Heart left ventricle (tissue), 16 donors: ENCODE measurements around the gene DYNC1H1. TPM values are rescaled to one million over a fixed set of nuclear protein-coding genes. Genes with fewer than 3 reads are reported as not detected.

Experiments
- ATAC-seq, 4 donors: fragments of 200-7000 bp; cut with Tn5 transposase; one replicate each; pipeline ENCODE4 v1.9.1; 2020 to 2022; ENCODE audit warnings: moderate library complexity in 4 of 4, mild to moderate bottlenecking in 3 of 4, moderate number of reproducible peaks in 1 of 4
- DNase-seq, 5 donors: peaks; one replicate each; pipeline ENCODE4 v3.0.0-alpha.2; 2020
- H3K27ac ChIP-seq, 12 donors: fragments of 200-600 bp; sonication (generic) in 4 of 12; one replicate each; pipeline versions ENCODE4 v1.5.0 to v1.8.0; 2016 to 2022; ENCODE audit warnings: mild to moderate bottlenecking in 2 of 12
- H3K27me3 ChIP-seq, 9 donors: fragments of 200-600 bp; sonication (generic) in 2 of 9; one replicate each; pipeline versions ENCODE4 v1.5.1 to v1.8.0; 2016 to 2022; ENCODE audit warnings: mild to moderate bottlenecking in 3 of 9
- H3K36me3 ChIP-seq, 9 donors: fragments of 200-600 bp; sonication (generic) in 2 of 9; one replicate each; pipeline versions ENCODE4 v1.5.0 to v1.8.0; 2018 to 2022; ENCODE audit warnings: mild to moderate bottlenecking in 2 of 9
- H3K4me1 ChIP-seq, 12 donors: fragments of 200-600 bp; sonication (generic) in 4 of 12; one replicate each; pipeline versions ENCODE4 v1.5.0 to v1.8.0; 2016 to 2022; ENCODE audit warnings: mild to moderate bottlenecking in 3 of 12
- H3K4me3 ChIP-seq, 12 donors: fragments of 200-600 bp; sonication (generic) in 4 of 12; one replicate each; pipeline versions ENCODE4 v1.5.0 to v1.8.0; 2017 to 2022; ENCODE audit warnings: mild to moderate bottlenecking in 9 of 12, moderate library complexity in 4 of 12
- H3K9me3 ChIP-seq, 12 donors: fragments of 200-600 bp; sonication (generic) in 4 of 12; one replicate each; pipeline versions ENCODE4 v1.5.0 to v1.8.0; 2016 to 2022; ENCODE audit warnings: mild to moderate bottlenecking in 1 of 12
- CTCF ChIP-seq, 12 donors: fragments of 200-600 bp; sonication (generic) in 4 of 12; IDR thresholded peaks; one replicate each; pipeline versions ENCODE4 v1.5.0 to v1.8.0; 2018 to 2022; ENCODE audit warnings: antibody characterized with exemption in 12 of 12, mild to moderate bottlenecking in 5 of 12
- POLR2A ChIP-seq, 2 donors: fragments of 450-650 bp; IDR thresholded peaks; one replicate each; pipeline ENCODE4 v1.6.1; 2017; ENCODE audit warnings: antibody characterized with exemption in 2 of 2, mild to moderate bottlenecking in 2 of 2, moderate library complexity in 2 of 2
- WGBS, 4 donors: extraction: QIAGEN DNeasy Blood & Tissue Kit in 2 of 4; methylation state at CpG; one replicate each; pipeline versions ENCODE4 v1.1.5 to v1.1.7; 2013 to 2018; 5-methylcytosine and 5-hydroxymethylcytosine counted together
- intact Hi-C, 10 donors: fragments of 100-400 bp; cut with DNase I; formaldehyde crosslinking; loops; one replicate each; pipeline versions ENCODE4 v1.11.1 to v1.14.2; 2022
- polyA plus RNA-seq, 2 donors: library from polyadenylated mRNA; stranded (reverse); fragments of 200-250 nt; gene quantifications; one replicate each; pipeline ENCODE4 v1.2.3, GENCODE V29; 2013
- total RNA-seq, 9 donors: library from RNA; depleted of rRNA in 2 of 9; stranded (reverse); fragments of >200 nt in 2 of 9; fragmentation: NEBNext Ultra II Directional in 3 of 9; extraction: Animal tissue kit (Norgen Biotek cat#: 25700) in 3 of 9; gene quantifications; one replicate each; pipeline versions ENCODE4 v1.1.0 to v1.2.4, GENCODE V29; 2016 to 2023
- donor health status: ischemic (EF 13 %, LVEDD 7.1; RV severe dilation, severe dysfunction).
- donor health status: healthy with polysubstance abuse.
- donor health status: DM: no; HTN: yes; CAD: no.
- donor health status: DM: no; HTN: no; CAD: no.
- donor health status: ischemic (EF 25% LVEDD 6.9; RV normal size, moderate dysfunction).
- donor health status: ischemic (EF 25% LVEDD 5.7; RV mildly dilated, moderate dysfunction).
- donor health status: healthy.
- donor health status: DM: yes; HTN: yes; CAD: no.
- donor health status: ischemic (EF 35%, LVEDD 5.7; RV mildly dilated, moderate dysfunction).
- donor health status: nonischemic (EF 11% LVEDD 7.7; RV severe dilation, severe dysfunction).
- donor health status: DM: yes; HTN: yes; CAD: no.
- donor health status: PGD.
- donor health status: ischemic (EF 29% LVEDD 5.4; RV normal size, mild dysfunction).
- donor health status: nonischemic (EF 23%, LVEDD 6.1; RV moderate dilation, normal function).

The DYNC1H1 gene
- total and polyA plus RNA-seq, 11 donors, result 164 to 942 (median 553) TPM

GRCh38 chr14:102089621-102090343, 125.4 kb downstream of the DYNC1H1 start:
- Histone ChIP-seq H3K27me3 (no peaks in the 10 kb centered on the region), H3K36me3 (peaks cover 0 to 14% (median 11%) of the 10 kb centered on the region in 9 donors), H3K4me3 (no peak overlapping the region), H3K27ac (no peak overlapping the region), H3K9me3 (no peaks in the 10 kb centered on the region), H3K4me1 (peaks cover 5 to 27% (median 19%) of the 10 kb centered on the region in 12 donors)
- WGBS, 4 donors, result 85 to 90% (median 89%) methylated on average over 11 of the region's 11 CpGs
- intact Hi-C loops, result loop anchor here in 8 of 10 donors (5.0 to 10.0 kb wide), 9 partner anchors 45 to 385 kb away; partner anchors contain the start of genes ZNF839 (in 3 of the 8), DYNC1H1 (in 2 of the 8) and WDR20 (in 1 of the 8)
- ATAC-seq (no peak), DNase-seq (no peak)
- no peak for TF ChIP-seq CTCF (IDR thresholded peaks at IDR 0.05)

- intact Hi-C loops, result loop anchor here in 4 of 10 donors (10.0 kb wide), 3 partner anchors 46 to 386 kb away; partner anchors contain the start of gene ZNF839 (in 1 of the 4)
- WGBS, 4 donors, result 83 to 84% (median 83%) methylated on average over 3 of the region's 3 CpGs
- DNase-seq (no peak), ATAC-seq (no peak)
- TF ChIP-seq CTCF (IDR thresholded peaks at IDR 0.05) (no peak), POLR2A (IDR thresholded peaks at IDR 0.05) (no peak)
- H3K27ac ChIP-seq, result no peak overlapping the region
- no peak overlapping the region for H3K4me3 ChIP-seq
- H3K9me3 ChIP-seq, result no peaks in the 10 kb centered on the region
- no peaks in the 10 kb centered on the region for H3K27me3 ChIP-seq
- H3K4me1 ChIP-seq, result peaks cover 0 to 18% (median 9%) of the 10 kb centered on the region in 12 donors
- peaks cover 0 to 4% (median 1%) of the 10 kb centered on the region in 9 donors for H3K36me3 ChIP-seq
These were observed 126.3 kb downstream of the DYNC1H1 start for GRCh38 chr14:102090713-102091112.

GRCh38 chr14:102092806-102093205, 128.4 kb downstream of the DYNC1H1 start:
- TF ChIP-seq POLR2A (IDR thresholded peaks at IDR 0.05), result no peak
- TF ChIP-seq CTCF (IDR thresholded peaks at IDR 0.05), result no peak
- Histone ChIP-seq H3K27ac (no peak overlapping the region), H3K4me3 (no peak overlapping the region), H3K4me1 (peaks cover 0 to 17% (median 7%) of the 10 kb centered on the region in 12 donors), H3K9me3 (no peaks in the 10 kb centered on the region), H3K36me3 (no peaks in the 10 kb centered on the region), H3K27me3 (no peaks in the 10 kb centered on the region)
- ATAC-seq (no peak), DNase-seq (no peak)
- 91 to 94% (median 94%) methylated on average over 10 of the region's 10 CpGs for WGBS, 4 donors
- intact Hi-C loops, result loop anchor here in 4 of 10 donors (10.0 kb wide), 3 partner anchors 48 to 388 kb away; partner anchors contain the start of gene ZNF839 (in 1 of the 4)

- intact Hi-C loops, result loop anchor here in 4 of 10 donors (10.0 kb wide), 3 partner anchors 49 to 389 kb away; partner anchors contain the start of gene ZNF839 (in 1 of the 4)
- no peaks in the 10 kb centered on the region for H3K9me3 ChIP-seq
- no peak for DNase-seq
- no peak overlapping the region for H3K4me3 ChIP-seq
- peaks cover 0 to 9% (median 0%) of the 10 kb centered on the region in 12 donors for H3K4me1 ChIP-seq
- no peak for ATAC-seq
- no peak for TF ChIP-seq CTCF (IDR thresholded peaks at IDR 0.05)
- TF ChIP-seq POLR2A (IDR thresholded peaks at IDR 0.05), result no peak
- H3K27ac ChIP-seq, result no peak overlapping the region
- 34 to 55% (median 46%) methylated on average over 7 of the region's 7 CpGs for WGBS, 4 donors
- H3K36me3 ChIP-seq, result no peaks in the 10 kb centered on the region
- H3K27me3 ChIP-seq, result no peaks in the 10 kb centered on the region
These were observed 129.7 kb downstream of the DYNC1H1 start for GRCh38 chr14:102094101-102094500.
